Measurements from ENCODE around the gene MEFV.
"Not testable (repeated sequence)": the region's sequence is repeated elsewhere in the genome, so short reads cannot be mapped to it uniquely, and the experiment has no call there.

Gene MEFV

DNA sequence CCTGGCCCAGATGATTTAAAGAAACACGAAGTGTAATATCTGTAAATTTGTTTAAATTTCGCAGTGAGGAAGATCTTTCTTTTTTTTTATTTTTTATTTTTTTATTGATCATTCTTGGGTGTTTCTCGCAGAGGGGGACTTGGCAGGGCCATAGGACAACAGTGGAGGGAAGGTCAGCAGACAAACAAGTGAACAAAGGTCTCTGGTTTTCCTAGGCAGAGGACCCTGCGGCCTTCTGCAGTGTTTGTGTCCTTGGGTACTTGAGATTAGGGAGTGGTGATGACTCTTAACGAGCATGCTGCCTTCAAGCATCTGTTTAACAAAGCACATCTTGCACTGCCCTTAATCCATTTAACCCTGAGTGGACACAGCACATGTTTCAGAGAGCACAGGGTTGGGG, 14.3 kb upstream of the MEFV start:
- in situ Hi-C loops (cut with MboI; ENCODE audit: low sequenced_read_pairs), result not testable (repeated sequence)

DNA sequence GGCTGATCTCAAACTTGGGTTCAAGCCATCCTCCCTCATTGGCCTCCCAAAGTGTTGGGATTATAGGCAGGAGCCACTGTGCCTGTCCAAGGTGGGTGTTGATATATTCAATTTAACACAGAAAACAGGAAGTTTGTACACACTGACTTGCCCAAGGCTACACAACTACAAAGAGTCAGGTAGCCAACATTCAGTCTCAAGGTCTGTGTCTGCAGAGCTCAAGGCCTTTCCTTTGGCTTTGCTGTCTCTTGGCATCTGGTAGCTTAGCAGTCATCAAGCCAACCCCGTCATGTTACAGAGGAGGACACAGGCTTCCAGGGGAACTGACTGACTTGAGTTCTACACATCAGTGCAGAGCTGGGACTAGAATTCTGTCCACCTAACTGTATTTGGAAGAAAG, 11.9 kb upstream of the MEFV start:
- in situ Hi-C loops (cut with MboI; ENCODE audit: low sequenced_read_pairs), result no loop called here

GRCh38 chr16:3266873-3267537, 10.6 kb upstream of the MEFV start:
- in situ Hi-C loops (cut with MboI; ENCODE audit: low sequenced_read_pairs), result no loop called here

GRCh38 chr16:3264137-3265036, 8.0 kb upstream of the MEFV start:
- in situ Hi-C loops (cut with MboI; ENCODE audit: low sequenced_read_pairs), result no loop called here

DNA sequence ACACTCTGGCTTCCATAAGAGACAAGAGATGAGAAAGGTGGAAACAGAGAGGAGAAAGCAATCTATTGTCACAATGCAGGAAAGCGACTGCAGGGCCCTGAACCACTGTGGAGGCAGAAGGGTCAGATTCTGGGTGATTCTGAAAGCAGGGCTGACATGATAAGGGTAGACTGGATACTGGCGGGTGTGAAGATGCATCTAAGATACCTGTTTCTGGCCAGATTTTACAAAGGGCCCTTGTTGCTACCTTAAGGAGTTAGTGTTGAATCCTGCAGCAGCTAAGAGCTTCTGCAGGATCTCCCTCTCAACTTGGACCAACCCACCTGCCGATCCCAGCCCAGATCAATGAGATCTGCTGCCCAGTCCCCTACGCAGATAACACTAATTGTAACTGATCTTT, 6.1 kb upstream of the MEFV start:
- in situ Hi-C loops (cut with MboI; ENCODE audit: low sequenced_read_pairs), result no loop called here

DNA sequence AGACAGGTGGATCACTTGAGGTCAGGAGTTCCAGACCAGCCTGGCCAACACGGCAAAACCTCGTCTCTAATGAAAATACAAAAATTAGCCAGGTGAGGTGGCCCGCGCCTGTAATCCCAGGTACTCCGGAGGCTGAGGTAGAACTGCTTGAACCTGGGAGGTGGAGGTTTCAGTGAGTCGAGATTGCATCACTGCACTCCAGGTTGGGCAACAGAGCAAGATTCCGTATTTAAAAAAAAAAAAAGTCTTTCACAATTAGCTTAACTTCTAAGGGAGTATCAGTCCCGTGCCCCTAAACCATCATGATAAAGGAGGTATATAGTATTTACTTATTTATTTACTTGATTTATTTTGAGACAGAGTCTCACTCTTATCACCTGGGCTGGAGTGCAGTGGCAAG, 3.4 kb upstream of the MEFV start:
- in situ Hi-C loops (cut with MboI; ENCODE audit: low sequenced_read_pairs), result no loop called here

DNA sequence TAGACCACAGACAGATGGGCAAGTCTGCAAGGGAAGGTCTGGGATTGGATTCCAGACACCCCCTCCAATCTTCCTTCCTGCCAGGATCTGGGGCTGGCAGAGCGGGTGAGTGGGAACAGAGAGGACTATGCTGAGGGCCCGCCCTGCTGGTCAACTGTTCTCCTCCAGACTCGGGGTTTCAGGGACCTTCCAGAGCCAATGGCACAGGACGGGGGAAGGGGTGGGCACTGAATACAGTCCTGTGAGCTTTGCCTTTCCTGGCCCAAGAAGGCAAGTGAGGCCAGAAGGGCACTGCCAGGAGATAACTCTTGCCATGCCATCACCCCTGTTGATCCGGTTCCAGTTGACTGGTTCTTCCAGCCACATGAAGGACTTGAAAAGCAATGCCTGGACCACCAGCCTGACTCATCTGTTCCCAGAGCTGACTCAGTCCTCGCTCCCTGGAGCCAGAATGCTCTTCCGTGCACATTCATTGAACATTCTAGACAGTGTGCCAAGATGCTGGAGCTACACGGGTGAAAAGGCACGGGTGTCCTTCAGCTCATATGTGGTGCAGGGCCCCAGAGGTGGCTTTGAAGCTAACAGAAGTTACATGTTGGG, 533 bp upstream of the MEFV start:
- in situ Hi-C loops (cut with MboI; ENCODE audit: low sequenced_read_pairs), result no loop called here

DNA sequence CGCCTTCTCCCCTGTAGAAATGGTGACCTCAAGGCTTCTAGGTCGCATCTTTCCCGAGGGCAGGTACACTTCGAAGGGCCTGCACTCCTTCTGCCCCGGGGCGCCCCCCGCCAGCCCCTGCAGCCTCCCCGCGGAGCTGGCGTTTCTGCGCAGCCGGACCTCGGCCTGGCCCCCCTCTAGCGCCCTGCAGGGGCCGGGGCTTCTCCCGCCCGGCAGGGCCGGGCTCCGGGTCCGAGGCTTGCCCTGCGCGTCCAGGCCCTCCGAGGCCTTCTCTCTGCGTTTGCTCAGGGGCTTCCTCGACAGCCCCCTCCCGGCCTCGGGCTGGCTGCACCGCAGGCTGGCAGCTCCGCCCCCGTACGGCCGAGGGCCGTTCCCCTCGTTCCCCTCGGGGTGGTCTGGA, 2.1 kb downstream of the MEFV start:
- in situ Hi-C loops (cut with MboI; ENCODE audit: low sequenced_read_pairs), result no loop called here

DNA sequence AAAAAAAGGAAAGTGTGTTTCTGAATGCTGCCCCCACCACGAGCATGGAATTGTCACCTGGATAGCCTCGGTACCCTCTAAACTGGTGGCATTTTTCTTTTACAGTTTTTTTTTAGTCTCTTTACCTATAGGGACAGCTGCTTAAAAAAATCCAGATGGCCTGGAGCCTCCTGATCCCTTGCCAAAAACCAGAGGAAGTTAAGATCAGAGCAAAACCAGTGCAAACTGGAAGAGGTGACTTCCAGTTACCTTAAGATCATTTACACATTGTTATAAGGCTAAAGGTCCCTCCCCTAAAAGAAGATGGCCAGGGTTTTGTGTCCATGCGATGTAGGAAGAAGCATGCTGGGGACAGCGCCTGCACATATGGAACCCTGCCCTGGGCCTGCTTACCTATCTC, 3.5 kb downstream of the MEFV start:
- in situ Hi-C loops (cut with MboI; ENCODE audit: low sequenced_read_pairs), result no loop called here

DNA sequence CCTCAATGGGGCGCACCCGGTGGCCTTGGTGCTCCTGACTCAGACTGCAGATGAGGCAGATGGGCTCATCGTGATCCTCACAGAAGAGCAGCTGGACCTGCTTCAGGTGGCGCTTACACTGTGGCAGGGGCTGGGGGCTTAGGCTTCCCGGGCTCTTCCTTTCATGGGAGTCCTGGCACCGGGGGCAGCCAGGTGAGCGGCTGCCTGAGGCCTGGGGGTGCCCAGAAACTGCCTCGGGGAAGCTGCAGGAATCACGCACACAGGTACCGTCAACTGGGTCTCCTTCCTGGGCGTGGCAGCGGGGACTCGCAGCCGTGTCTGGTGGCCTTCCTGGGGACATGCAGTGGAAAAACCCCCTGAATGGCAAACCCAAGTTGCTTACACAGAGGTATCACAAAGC, 7.0 kb downstream of the MEFV start:
- in situ Hi-C loops (cut with MboI; ENCODE audit: low sequenced_read_pairs), result no loop called here

DNA sequence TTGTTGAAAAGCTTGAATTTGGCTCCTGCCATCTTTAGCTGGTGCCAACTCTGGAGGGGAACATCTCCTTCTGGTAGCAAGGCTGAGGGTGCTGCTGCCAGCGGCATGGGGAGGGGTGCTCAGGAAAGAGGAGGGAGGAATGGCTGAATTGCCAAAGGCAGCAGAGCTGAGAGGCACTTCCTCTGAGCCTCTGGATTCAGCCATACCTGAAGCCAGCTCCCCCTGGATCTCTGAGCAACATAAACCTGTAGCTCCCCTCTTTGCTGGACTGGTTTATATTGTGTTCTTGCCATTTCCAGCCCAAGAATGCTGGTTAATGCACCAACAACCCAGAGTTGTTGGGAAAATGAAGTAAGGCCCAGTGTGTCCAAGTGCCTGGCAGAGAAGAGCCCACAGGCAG, 7.4 kb downstream of the MEFV start:
- in situ Hi-C loops (cut with MboI; ENCODE audit: low sequenced_read_pairs), result no loop called here

- in situ Hi-C loops (cut with MboI; ENCODE audit: low sequenced_read_pairs), result no loop called here
These were observed 7.8 kb downstream of the MEFV start for GRCh38 chr16:3248596-3248995.

DNA sequence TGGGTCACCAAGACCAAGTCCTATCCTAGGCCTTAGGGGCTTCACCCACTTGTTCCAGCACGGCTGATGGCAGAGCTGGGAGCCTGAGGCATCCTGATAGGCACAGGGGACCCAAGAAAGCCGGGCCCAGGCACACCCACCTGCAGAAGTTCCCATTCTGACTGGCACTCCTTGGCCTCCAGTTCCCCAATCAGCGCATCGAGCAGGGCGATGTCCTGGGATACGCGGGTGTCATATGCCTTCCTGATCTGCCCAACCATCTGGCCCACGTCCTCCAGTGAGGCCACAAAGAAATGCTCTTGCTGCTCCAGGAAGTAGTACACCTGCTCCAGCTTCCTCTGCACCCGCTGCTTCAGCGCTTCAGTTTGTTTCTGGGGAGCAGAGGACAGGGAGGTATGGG, 9.6 kb downstream of the MEFV start:
- in situ Hi-C loops (cut with MboI; ENCODE audit: low sequenced_read_pairs), result no loop called here

- in situ Hi-C loops (cut with MboI; ENCODE audit: low sequenced_read_pairs), result no loop called here
These were observed 10.4 kb downstream of the MEFV start for GRCh38 chr16:3246002-3246401.

DNA sequence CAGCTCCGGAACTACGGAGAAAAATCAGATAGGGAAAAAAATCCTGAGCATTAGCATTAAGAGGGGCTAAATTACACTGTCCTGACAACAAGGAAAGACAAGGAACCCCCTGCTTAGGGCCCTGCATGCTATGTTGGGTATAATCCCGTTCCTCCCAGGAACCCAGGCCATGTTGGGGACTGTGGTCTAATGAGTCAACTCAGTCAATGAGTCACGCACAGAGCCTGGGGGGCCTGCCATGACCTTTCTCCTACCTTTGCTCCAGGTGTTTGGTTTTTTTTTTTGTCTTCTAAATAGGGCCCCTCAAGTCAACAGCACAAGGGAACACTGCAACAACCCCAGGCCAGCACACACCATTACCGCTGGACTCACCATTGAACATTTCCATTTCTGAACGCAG, 12.6 kb downstream of the MEFV start:
- in situ Hi-C loops (cut with MboI; ENCODE audit: low sequenced_read_pairs), result no loop called here

GRCh38 chr16:3242709-3243108, 13.7 kb downstream of the MEFV start:
- in situ Hi-C loops (cut with MboI; ENCODE audit: low sequenced_read_pairs), result no loop called here

DNA sequence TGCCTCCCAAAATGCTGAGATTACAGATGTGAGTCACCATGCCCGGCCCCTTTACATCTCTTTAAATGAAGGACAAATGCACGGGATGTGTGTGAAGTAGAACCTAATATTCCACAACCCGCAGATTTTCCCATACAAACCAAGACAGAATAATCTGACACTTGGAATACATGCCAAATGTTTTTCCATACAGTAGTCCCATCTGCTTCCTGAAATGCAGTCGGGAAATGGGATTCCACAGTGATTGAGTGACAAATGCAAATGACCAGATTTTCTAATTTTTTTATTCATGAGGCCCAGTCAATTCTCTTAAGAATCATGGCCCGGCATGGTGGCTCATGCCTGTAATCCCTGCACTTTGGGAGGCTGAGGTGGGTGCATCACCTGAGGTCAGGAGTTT, 14.7 kb downstream of the MEFV start:
- in situ Hi-C loops (cut with MboI; ENCODE audit: low sequenced_read_pairs), result no loop called here

DNA sequence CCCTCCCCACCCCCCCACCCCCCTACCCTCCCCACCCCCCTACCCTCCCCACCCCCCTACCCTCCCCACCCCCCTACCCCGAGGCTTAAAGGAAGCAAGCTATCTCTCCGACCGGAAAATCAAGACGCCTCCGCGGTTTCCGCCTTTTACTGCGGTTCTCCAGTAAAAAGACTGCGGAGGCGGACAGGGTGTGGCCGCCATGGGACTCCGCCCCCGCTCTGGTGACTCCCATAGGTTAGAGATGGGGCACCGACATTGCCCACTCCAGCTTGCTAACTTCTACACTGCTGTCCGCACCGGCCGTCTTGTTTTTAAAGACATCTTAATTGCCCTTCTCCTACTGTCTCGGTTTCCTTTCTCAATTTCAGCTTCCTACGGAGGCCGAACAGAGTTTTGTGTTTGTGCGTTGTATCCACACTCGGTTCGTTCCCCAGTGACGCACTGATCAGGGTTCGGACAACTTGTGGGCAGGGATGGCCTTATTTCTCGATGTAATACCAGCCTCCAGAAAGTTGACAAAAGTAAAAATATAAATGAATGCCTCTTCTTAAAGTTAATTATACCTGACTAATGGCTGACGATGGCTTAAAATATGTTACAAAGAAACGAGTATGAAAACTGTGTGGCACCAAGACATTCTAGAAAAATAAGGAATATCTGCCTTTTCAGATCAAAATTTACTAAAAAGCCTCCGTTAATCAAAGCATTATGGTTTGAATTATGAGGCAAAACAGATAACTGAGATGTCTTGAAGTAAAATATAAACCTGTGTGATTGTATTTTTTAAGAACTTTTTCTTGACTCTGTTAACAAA, 20.4 kb downstream of the MEFV start:
- in situ Hi-C loops (cut with MboI; ENCODE audit: low sequenced_read_pairs), result no loop called here

GRCh38 chr16:3234857-3235561, 21.4 kb downstream of the MEFV start, which contains the start of gene ZNF200:
ZNF200 (minus strand) TSS chr16:3235158; CDS start chr16:3233755, 1,403 bp downstream.
- in situ Hi-C loops (cut with MboI; ENCODE audit: low sequenced_read_pairs), result no loop called here

GRCh38 chr16:3234543-3234856, 21.9 kb downstream of the MEFV start:
- in situ Hi-C loops (cut with MboI; ENCODE audit: low sequenced_read_pairs), result no loop called here
